ENCODE results near the gene LY6G6D. TPM values are rescaled to one million over a fixed set of nuclear protein-coding genes. Genes with fewer than 3 reads are reported as not detected.

The LY6G6D gene
- total and polyA plus RNA-seq, 2 donors (not counting 3 experiments of a cell fraction or from before 2014, with no cell fraction given): not detected

DNA sequence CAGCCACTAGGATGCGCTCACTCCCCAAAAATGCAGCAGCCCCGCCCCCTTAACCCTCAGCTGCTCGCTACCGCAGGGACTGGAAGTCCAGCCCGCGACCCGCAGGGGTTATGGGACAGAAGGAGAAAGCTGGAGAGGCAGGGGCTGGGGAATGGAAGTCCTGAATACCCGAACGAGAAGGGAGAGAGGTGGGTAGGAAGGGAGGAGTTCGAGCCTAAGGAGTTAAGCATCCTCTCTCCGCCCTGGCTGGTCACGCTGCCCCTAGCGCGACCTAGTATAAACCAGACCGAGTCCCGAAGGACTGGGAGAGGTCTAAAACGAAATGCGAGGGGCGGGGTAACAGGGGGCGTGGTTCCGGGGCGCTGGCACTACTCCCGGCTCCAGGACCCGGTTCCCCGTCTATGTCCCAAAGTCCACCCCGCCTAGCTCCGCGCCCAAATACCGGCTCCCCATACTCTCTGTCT lies 14.4 kb downstream of the LY6G6D start:
- DNase-seq (ENCODE audit: low read depth, low spot score) (peak; percentile 90), FAIRE-seq (no peak)
- intact Hi-C loops (cut with micrococcal nuclease): loop anchor here (1.0 kb wide), 3 partner anchors 40 to 101 kb away; no protein-coding TSS in a partner anchor
- H3K9me3 ChIP-seq (replicated peaks; ENCODE audit: control insufficient read depth, insufficient read depth, low read length): no peaks in the 10 kb centered on the region
- BruUV-seq (replicated peaks): no TSS peak
- no peak for TF ChIP-seq GATA2 (IDR thresholded peaks at IDR 0.05; ENCODE audit: insufficient read depth, insufficient read length, low read depth, low read length)
- TF ChIP-seq, protein P1, sequence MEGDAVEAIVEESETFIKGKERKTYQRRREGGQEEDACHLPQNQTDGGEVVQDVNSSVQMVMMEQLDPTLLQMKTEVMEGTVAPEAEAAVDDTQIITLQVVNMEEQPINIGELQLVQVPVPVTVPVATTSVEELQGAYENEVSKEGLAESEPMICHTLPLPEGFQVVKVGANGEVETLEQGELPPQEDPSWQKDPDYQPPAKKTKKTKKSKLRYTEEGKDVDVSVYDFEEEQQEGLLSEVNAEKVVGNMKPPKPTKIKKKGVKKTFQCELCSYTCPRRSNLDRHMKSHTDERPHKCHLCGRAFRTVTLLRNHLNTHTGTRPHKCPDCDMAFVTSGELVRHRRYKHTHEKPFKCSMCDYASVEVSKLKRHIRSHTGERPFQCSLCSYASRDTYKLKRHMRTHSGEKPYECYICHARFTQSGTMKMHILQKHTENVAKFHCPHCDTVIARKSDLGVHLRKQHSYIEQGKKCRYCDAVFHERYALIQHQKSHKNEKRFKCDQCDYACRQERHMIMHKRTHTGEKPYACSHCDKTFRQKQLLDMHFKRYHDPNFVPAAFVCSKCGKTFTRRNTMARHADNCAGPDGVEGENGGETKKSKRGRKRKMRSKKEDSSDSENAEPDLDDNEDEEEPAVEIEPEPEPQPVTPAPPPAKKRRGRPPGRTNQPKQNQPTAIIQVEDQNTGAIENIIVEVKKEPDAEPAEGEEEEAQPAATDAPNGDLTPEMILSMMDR (IDR thresholded peaks at IDR 0.05; ENCODE audit: extremely low read depth in 1 of 2, insufficient read depth in 1 of 2, low read depth in 1 of 2, low read length in 2 of 2): peak in 1 of 2 donors; percentile 73
- H3K27me3 ChIP-seq (ENCODE audit: control insufficient read depth in 2 of 2, insufficient read depth in 2 of 2, low read length in 2 of 2): no peaks in the 10 kb centered on the region
- peaks cover 17% of the 10 kb centered on the region for H3K79me2 ChIP-seq (ENCODE audit: control insufficient read depth, insufficient read depth, low read length)
- peak overlapping the region; percentile 73 for H3K4me2 ChIP-seq (ENCODE audit: insufficient read depth, low read length)
- peaks cover 19 to 38% of the 10 kb centered on the region in 2 experiments for H3K36me3 ChIP-seq (ENCODE audit: control insufficient read depth in 2 of 2, extremely low read depth in 1 of 2, insufficient read depth in 2 of 2, low read length in 2 of 2)
- peaks cover 37% of the 10 kb centered on the region for H3K4me1 ChIP-seq (ENCODE audit: control insufficient read depth, extremely low read depth, insufficient read depth, low read length)
- dilution Hi-C loops (cut with MboI; ENCODE audit: extremely low pct_ligation_motif_present, low sequenced_read_pairs): no loop called here
- peak overlapping the region; percentile 66 to 94 (median 70) for H3K4me3 ChIP-seq (replicated peaks in 1 of 3; ENCODE audit: insufficient read depth in 1 of 3, low read depth in 1 of 3, low read length in 3 of 3)
- ChIA-PET POLR2A (interaction anchor here (0.5 to 2.2 kb wide), 6 partner anchors 10 to 98 kb away, joined by 3 to 14 read pairs (median 4); partner anchors contain the start of genes ABHD16A, HSPA1A, HSPA1B and HSPA1L), CTCF (interaction anchor here (0.8 to 5.4 kb wide), 20 partner anchors 8 to 223 kb away, joined by 3 to 42 read pairs (median 6); partner anchors contain the start of genes ABHD16A, HSPA1B, LSM2 and LY6G5C)
- H3K9ac ChIP-seq (replicated peaks; ENCODE audit: extremely low read depth, insufficient read depth, low read length): peak overlapping the region; percentile 80
- H3K9me1 ChIP-seq (replicated peaks; ENCODE audit: control insufficient read depth, extremely low read depth, insufficient read depth, low read length): no peaks in the 10 kb centered on the region
- H2AFZ ChIP-seq (ENCODE audit: low read depth, low read length): no peak overlapping the region
- peak overlapping the region; percentile 54 for H3K27ac ChIP-seq (ENCODE audit: insufficient read depth, low read depth, low read length)
- no peaks in the 10 kb centered on the region for H4K20me1 ChIP-seq (replicated peaks; ENCODE audit: control insufficient read depth, extremely low read depth, insufficient read depth, low read length)

Data from endothelial cell of umbilical vein (primary cell).